GM08714 (cell line): ENCODE measurements around the gene ETV1.

Experiments
- H3K4me3 ChIP-seq: fragments of 200-500 bp; sonication (Bioruptor generic); 2 replicates; pipeline ENCODE4 v1.5.1; 2014; ENCODE audit warnings: mild to moderate bottlenecking, low read length, inconsistent platforms
- ZNF274 ChIP-seq: IDR thresholded peaks from 2 replicates; pipeline ENCODE4 v1.6.1; 2012; ENCODE audit warnings: mild to moderate bottlenecking, low read depth, low read length

The ETV1 gene

GRCh38 chr7:13990984-13991790, 1.7 kb upstream of the ETV1 start:
- TF ChIP-seq ZNF274: no peak
- peak overlapping the region; percentile 37 for H3K4me3 ChIP-seq

- H3K4me3 ChIP-seq: peak overlapping the region; percentile 37
- no peak for TF ChIP-seq ZNF274
These were observed 985 bp upstream of the ETV1 start for GRCh38 chr7:13990319-13990983.

- peak overlapping the region; percentile 37 for H3K4me3 ChIP-seq
- no peak for TF ChIP-seq ZNF274
These were observed 461 bp upstream of the ETV1 start for GRCh38 chr7:13989949-13990305.

GRCh38 chr7:13988731-13989125, 738 bp downstream of the ETV1 start:
- peak overlapping the region; percentile 37; the same call in 1 of the 2 replicates for H3K4me3 ChIP-seq
- no peak for TF ChIP-seq ZNF274

GRCh38 chr7:13988065-13988464, 1.4 kb downstream of the ETV1 start:
- TF ChIP-seq ZNF274: no peak
- H3K4me3 ChIP-seq: no peak overlapping the region; the same call in 1 of the 2 replicates

GRCh38 chr7:13987395-13987794, 2.1 kb downstream of the ETV1 start:
- no peak for TF ChIP-seq ZNF274
- H3K4me3 ChIP-seq: no peak overlapping the region; the same call in 1 of the 2 replicates

- TF ChIP-seq ZNF274: no peak
- H3K4me3 ChIP-seq: no peak overlapping the region
These were observed 3.3 kb downstream of the ETV1 start for GRCh38 chr7:13986208-13986607.

- H3K4me3 ChIP-seq: no peak overlapping the region
- TF ChIP-seq ZNF274: no peak
These were observed 4.4 kb downstream of the ETV1 start for GRCh38 chr7:13984831-13985685.

GRCh38 chr7:13984061-13984460, 5.4 kb downstream of the ETV1 start:
- no peak for TF ChIP-seq ZNF274
- H3K4me3 ChIP-seq: no peak overlapping the region

GRCh38 chr7:13982940-13983677, 6.4 kb downstream of the ETV1 start:
- H3K4me3 ChIP-seq: no peak overlapping the region
- no peak for TF ChIP-seq ZNF274

GRCh38 chr7:13981070-13981469, 8.4 kb downstream of the ETV1 start:
- no peak overlapping the region for H3K4me3 ChIP-seq
- no peak for TF ChIP-seq ZNF274

- no peak overlapping the region for H3K4me3 ChIP-seq
- no peak for TF ChIP-seq ZNF274
These were observed 9.0 kb downstream of the ETV1 start for GRCh38 chr7:13980474-13980873.

- H3K4me3 ChIP-seq: no peak overlapping the region
- TF ChIP-seq ZNF274: no peak
These were observed 9.6 kb downstream of the ETV1 start for GRCh38 chr7:13979671-13980435.

- no peak for TF ChIP-seq ZNF274
- H3K4me3 ChIP-seq: no peak overlapping the region
These were observed 12.9 kb downstream of the ETV1 start for GRCh38 chr7:13976594-13976993.
